SK-N-MC (cell line): ENCODE results near the gene P3R3URF.

Experiments
- DNase-seq: peaks from one replicate; pipeline ENCODE4 v3.0.0-alpha.2; 2011; ENCODE audit warnings: low read depth, low spot score
- H3K27ac ChIP-seq: fragments of 200-600 bp; sonication (generic); 2 replicates; pipeline ENCODE4 v1.5.1; 2016; ENCODE audit warnings: mixed run types
- H3K36me3 ChIP-seq: fragments of 200-600 bp; sonication (generic); 2 replicates; pipeline ENCODE4 v1.6.1; 2017; ENCODE audit warnings: antibody characterized with exemption, low read length, mixed read lengths; ENCODE audit not compliant: insufficient read depth
- H3K4me3 ChIP-seq: fragments of 200-600 bp; sonication (generic); 2 replicates; pipeline ENCODE4 v1.5.1; 2016
- H3K9ac ChIP-seq: fragments of 200-600 bp; sonication (generic); 2 replicates; pipeline ENCODE4 v1.8.0; 2017; ENCODE audit warnings: mixed run types, mixed read lengths; ENCODE audit not compliant: insufficient read length
- H3K9me3 ChIP-seq: fragments of 200-600 bp; sonication (generic); 2 replicates; pipeline ENCODE4 v1.6.1; 2017; ENCODE audit warnings: low read depth, mild to moderate bottlenecking, antibody characterized with exemption, low read length, moderate library complexity, mixed read lengths
- EZH2 ChIP-seq: fragments of 200-600 bp; sonication (generic); IDR thresholded peaks from one replicate; pipeline ENCODE4 v1.6.1; 2017; ENCODE audit warnings: antibody characterized with exemption
- FOXP2 ChIP-seq: optimal IDR thresholded peaks from 2 replicates; pipeline ENCODE3; 2011; ENCODE audit warnings: mild to moderate bottlenecking, moderate library complexity; ENCODE audit not compliant: insufficient read depth; ENCODE audit errors: extremely low read length, control extremely low read depth
- POLR2AphosphoS5 ChIP-seq: IDR thresholded peaks from 2 replicates; pipeline ENCODE4 v1.6.1; 2012; ENCODE audit warnings: mild to moderate bottlenecking, low read depth, low read length, borderline replicate concordance

The P3R3URF gene

DNA sequence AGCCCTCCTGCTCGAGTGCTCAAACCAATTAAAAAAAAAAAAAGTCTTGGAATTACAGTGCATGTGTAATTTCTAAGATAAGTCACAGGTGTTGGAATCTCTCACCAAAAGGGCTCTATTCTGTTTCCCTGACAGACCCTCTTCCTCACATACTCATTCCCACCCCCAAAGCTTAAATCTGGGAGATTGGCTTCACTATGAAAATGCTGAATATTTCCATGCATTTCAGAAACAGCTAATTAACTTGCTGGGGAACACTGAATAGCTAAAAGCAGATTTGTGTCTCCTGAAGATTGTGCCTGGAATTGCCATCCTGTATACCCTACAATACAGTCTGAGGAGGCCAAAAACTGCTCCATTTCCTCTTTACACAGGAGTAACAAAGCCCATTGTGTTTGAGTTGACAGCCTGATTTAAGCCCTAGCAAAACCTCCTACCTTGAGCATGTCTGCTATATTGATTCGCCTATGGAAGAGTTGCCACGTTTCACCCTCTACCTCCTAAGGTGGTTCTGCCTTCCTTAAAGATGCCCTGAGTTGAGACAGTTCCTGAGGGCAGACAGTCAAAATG, 42.4 kb downstream of the P3R3URF start:
- peak overlapping the region; percentile 78 for H3K9ac ChIP-seq
- no peaks in the 10 kb centered on the region for H3K36me3 ChIP-seq
- peak overlapping the region; percentile 96 for H3K4me3 ChIP-seq
- DNase-seq, result no peak
- H3K9me3 ChIP-seq, result no peaks in the 10 kb centered on the region
- no peak for TF ChIP-seq FOXP2
- TF ChIP-seq EZH2, result no peak
- no peak for TF ChIP-seq POLR2AphosphoS5
- H3K27ac ChIP-seq, result peak overlapping the region; percentile 88

DNA sequence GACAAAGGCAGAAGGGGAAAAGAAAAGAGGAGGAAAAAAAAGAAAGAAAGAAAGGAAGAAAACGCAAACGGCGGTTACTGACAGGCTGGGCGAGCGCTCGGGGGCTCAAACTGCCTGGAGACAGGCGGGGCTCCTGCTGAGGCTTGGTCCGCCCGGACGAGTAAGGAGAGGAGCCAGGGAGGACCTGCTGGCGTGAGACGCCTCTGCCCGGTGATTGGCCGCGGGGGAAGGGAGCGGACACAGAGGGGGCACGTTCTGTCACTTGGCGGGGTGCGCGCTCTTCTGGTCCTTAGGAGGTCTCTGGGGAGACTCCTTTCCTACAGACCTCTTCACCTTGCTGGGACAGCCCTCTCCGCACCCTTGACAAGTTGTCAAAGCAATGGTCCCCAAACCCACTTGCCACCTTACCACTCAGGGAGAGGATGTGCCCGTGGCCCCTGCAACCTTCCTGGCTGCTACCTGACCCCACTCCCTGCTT, 43.1 kb downstream of the P3R3URF start:
- H3K9ac ChIP-seq, result peak overlapping the region; percentile 78
- H3K9me3 ChIP-seq, result no peaks in the 10 kb centered on the region
- peak overlapping the region; percentile 88 for H3K27ac ChIP-seq
- no peaks in the 10 kb centered on the region for H3K36me3 ChIP-seq
- TF ChIP-seq EZH2 (no peak), FOXP2 (no peak), POLR2AphosphoS5 (peak; percentile 67; the same call in 1 of the 2 replicates)
- peak overlapping the region; percentile 96 for H3K4me3 ChIP-seq
- no peak for DNase-seq

DNA sequence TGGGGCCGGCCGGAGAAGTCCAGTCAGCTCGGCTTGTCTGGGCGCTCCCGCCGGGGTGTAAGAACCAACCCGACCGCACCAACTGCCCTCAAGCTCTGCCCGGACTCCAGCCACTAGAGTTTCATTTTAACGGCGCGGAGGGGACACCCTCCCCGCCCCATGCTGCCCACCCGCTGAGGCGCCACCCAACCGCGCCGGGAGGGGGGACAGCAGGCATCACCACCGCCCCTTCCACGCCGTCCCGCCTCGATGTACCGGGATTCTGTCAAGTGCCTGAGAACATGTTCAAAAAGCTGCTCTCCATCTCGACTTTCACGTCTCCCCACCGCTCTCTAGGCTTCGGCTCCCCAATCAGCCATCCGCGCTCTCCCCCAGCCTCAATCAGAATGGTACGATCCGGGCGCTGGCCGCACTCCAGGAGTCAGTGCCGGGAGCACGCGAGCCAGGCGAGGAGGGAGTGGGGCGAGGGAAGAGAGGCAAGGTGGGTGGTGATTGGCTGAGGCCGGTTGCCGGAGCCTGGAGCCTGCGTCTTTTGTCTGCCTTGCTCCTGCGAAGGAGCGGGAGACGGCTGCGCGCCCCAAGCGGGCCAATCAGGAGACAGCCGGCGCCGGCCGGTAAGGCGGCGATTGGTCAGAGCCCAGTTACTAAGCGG, 43.6 kb downstream of the P3R3URF start, which contains the start of gene PIK3R3:
Gene PIK3R3, minus strand, starts transcription at position 101 of the 652 bp plus-strand sequence. CDS start 677 bp downstream, outside the sequence.
- no peaks in the 10 kb centered on the region for H3K9me3 ChIP-seq
- H3K9ac ChIP-seq, result peak within 1 kb of the TSS; percentile 94
- H3K27ac ChIP-seq, result peak within 1 kb of the TSS; percentile 98
- peak within 1 kb of the TSS; percentile 96 for H3K4me3 ChIP-seq
- no peaks in the 10 kb centered on the region for H3K36me3 ChIP-seq
- TF ChIP-seq EZH2 (no peak), POLR2AphosphoS5 (peak; percentile 98), FOXP2 (no peak)
- peak; percentile 91 for DNase-seq

DNA sequence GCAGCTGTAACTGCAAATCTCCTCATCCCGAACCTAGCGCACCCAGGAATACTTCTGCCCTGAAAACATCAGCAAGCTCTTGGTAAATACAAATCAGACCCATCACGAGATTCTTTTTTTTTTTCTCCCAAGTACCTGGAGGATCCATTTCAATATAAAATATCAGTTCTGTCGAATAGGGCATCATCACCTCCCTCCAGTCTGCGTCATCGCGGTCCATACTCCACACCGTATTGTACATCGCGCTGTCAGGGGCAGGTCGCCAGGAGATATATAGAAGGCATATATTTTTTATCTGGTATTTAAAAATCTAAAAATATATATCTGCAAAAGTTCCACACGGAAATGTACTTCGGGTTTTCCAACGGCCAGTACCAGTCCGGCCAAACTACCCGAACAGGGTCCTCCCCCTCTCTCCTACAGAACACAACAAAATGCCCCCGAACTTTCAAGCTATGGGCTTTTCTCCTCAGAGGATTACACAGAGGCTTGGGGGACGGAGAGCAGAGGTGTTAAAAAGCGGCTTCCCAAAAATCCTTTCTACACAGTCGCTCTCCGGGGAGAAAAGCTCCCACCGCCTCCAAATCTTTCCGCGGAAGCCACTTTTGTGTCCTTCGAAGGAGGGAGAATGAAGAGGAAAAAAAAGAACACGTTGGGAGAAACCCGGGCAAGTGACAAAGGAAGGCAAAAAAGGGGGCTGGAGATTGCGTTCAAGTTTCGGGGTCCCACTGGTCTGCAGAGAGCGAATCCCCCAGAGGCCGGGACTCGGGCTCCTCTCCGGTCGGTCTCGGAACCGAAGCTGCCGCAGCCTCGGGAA, 44.4 kb downstream of the P3R3URF start:
- no peak for TF ChIP-seq FOXP2
- TF ChIP-seq POLR2AphosphoS5, result no peak
- no peak for TF ChIP-seq EZH2
- no peak for DNase-seq
- Histone ChIP-seq H3K9ac (peak overlapping the region; percentile 94), H3K36me3 (no peaks in the 10 kb centered on the region), H3K9me3 (no peaks in the 10 kb centered on the region), H3K4me3 (peak overlapping the region; percentile 96), H3K27ac (peak overlapping the region; percentile 98)

DNA sequence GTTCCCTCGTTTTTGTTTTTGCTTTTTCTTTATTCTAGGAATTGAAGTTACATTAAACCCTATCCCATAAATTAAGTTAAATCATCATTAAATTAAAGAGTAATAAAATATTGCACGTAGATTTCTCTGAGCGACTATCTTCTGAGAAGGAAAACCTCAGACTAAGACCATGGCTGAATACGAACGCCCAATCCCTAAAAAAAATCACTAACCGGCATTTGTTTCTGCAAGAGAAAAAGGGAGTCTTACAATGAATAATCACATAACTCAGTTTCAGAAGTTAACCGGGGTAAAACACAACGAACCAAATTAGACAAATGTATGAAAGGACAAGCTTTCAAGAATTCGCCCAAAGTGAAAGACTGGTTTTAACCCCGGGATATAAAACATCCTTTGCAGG, 45.2 kb downstream of the P3R3URF start:
- H3K36me3 ChIP-seq, result no peaks in the 10 kb centered on the region
- TF ChIP-seq POLR2AphosphoS5, result no peak
- TF ChIP-seq FOXP2, result no peak
- no peak for TF ChIP-seq EZH2
- peak overlapping the region; percentile 33; the same call in 1 of the 2 replicates for H3K27ac ChIP-seq
- peak overlapping the region; percentile 96 for H3K4me3 ChIP-seq
- H3K9me3 ChIP-seq, result no peaks in the 10 kb centered on the region
- peak overlapping the region; percentile 84 for H3K9ac ChIP-seq
- DNase-seq, result no peak

DNA sequence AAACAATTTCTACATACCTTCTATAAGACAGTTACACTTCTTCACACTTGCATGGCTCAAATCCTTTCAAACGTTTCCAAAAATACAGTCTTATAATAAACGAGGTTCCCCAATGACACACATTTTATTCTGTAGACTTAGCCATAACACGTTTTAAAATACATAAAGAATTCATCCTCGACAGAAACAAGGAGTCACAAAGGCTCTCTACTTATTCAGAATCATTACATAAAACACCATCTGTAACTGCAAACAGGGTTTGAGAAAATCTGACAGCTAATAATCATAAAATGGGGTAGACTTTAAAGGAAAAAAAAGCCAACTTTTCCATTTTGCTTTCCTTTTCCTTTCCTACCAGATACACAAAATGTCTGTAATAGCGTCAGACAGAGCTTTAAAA, 45.7 kb downstream of the P3R3URF start:
- Histone ChIP-seq H3K4me3 (peak overlapping the region; percentile 96), H3K9ac (peak overlapping the region; percentile 84), H3K36me3 (no peaks in the 10 kb centered on the region), H3K27ac (peak overlapping the region; percentile 33; the same call in 1 of the 2 replicates), H3K9me3 (no peaks in the 10 kb centered on the region)
- no peak for DNase-seq
- TF ChIP-seq EZH2, result no peak
- no peak for TF ChIP-seq FOXP2

DNA sequence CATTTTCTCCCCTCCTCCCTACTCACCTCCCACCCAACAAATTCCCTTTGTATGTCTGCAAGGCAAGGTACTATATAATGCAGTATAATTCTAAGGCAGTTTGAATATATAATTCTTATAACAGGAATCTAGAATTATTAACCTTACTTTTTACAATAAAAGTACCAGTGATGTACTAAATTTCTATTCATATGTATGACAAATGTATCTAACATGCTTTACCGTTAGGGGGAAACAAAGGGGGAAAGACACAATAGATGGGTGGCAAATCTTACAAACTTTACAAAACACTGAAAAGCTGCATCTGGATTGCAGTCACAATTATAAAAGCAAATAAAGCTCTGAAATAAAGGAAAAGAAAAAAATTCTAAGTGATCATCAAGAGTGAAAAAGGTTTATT, 46.2 kb downstream of the P3R3URF start:
- 0 out of 2 replicates have a peak overlapping the region, but pooled peaks have one; percentile 33 for H3K27ac ChIP-seq
- DNase-seq, result no peak
- TF ChIP-seq EZH2 (no peak), POLR2AphosphoS5 (no peak), FOXP2 (no peak)
- H3K4me3 ChIP-seq, result peak overlapping the region; percentile 96
- H3K9ac ChIP-seq, result peak overlapping the region; percentile 84
- no peaks in the 10 kb centered on the region for H3K36me3 ChIP-seq
- H3K9me3 ChIP-seq, result no peaks in the 10 kb centered on the region

DNA sequence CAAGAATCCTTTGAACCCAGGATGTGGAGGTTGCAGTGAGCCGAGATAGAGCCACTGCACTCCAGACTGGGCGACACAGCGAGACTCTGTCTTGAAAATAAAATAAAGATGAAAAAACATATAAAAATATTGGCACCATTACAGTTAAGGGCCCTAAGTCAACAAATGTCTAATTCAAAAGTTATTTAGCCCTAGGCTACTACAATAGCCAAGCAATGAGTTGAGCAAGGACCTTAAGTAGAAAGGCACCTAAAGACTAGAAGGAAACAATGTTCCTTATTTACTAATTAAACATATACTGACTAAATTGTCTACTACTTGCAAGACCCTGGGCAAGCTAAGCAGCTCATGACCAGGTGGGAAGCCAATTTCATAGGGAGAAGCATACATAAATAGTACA, 47.9 kb downstream of the P3R3URF start:
- DNase-seq, result no peak
- no peak overlapping the region for H3K9ac ChIP-seq
- H3K36me3 ChIP-seq, result no peaks in the 10 kb centered on the region
- TF ChIP-seq FOXP2, result no peak
- no peak for TF ChIP-seq POLR2AphosphoS5
- TF ChIP-seq EZH2, result no peak
- H3K4me3 ChIP-seq, result no peak overlapping the region
- no peaks in the 10 kb centered on the region for H3K9me3 ChIP-seq
- no peak overlapping the region for H3K27ac ChIP-seq
